HPDE6-E6E7 (cell line): ENCODE results near the gene CORO6.
A peak's percentile ranks its signal among the peaks of the same experiment; 100 is the strongest.

Experiments
- DNase-seq: peaks from one replicate; pipeline ENCODE4 v3.0.0; 2011; ENCODE audit warnings: missing footprints; ENCODE audit errors: extremely low spot score

The CORO6 gene

DNA sequence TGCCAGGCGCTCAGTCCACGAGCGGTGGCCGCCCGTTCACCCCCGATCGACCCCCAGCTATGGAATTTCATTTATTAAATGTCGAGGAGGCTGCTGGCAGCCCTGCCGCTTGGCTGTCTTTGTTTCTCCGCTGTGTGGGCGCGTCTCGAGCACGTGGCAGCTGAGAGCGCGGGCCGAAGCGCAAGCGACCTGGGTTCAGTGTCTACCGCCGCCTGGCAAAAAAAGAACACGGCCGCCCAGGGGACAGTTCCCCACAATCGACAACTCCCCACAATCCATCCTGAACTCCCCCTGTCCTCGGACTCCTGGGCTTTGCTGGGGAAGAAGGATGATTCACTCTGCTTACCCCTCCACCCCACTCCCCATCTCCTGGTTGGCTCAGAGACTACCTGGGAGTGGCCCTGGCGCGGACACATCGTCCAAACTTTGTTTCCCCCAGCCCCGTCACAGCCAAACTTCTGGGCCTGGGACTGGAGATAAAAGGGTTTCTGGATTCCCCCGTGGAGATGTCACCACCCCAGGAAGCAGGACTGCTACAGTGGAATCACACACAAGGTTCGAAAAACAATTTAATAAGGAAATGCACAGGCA is 31.5 kb downstream of the CORO6 start:
- DNase-seq, result no peak

DNA sequence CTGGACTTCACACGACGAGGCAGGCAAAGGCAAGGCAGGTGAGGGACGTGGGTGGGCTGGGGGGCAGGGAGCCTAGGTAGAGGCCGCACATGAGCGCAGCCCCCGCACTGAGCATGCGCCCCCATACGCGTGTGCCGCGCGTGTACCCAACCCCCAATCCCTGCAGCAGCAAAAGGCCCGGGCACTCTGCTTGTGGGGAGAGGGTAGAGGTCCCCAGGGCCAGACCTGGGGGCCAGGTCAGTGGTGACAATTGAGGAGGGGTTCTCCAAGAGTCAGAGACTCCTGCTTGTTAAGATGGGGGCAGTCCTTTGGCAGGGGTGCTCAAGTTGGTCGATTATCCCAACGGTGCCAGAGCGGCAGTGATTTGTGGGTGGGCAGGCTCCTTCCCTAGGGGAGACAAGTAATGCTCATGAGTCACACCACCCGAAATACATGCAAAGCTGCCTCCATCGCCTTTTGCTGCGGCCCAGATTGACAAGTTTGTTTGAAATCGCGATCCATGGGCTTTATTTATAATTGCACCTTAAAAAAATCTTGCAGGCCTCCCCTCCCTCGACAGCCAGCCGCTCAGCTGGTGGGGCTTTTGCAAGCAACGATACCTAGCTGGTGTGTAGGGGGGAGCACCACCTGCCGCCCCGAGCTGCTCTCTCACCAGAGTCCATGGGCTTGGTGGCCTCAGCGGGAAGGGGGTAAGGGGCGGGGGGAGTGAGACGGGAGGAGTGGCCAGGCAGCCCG is 32.1 kb downstream of the CORO6 start:
- no peak for DNase-seq

DNA sequence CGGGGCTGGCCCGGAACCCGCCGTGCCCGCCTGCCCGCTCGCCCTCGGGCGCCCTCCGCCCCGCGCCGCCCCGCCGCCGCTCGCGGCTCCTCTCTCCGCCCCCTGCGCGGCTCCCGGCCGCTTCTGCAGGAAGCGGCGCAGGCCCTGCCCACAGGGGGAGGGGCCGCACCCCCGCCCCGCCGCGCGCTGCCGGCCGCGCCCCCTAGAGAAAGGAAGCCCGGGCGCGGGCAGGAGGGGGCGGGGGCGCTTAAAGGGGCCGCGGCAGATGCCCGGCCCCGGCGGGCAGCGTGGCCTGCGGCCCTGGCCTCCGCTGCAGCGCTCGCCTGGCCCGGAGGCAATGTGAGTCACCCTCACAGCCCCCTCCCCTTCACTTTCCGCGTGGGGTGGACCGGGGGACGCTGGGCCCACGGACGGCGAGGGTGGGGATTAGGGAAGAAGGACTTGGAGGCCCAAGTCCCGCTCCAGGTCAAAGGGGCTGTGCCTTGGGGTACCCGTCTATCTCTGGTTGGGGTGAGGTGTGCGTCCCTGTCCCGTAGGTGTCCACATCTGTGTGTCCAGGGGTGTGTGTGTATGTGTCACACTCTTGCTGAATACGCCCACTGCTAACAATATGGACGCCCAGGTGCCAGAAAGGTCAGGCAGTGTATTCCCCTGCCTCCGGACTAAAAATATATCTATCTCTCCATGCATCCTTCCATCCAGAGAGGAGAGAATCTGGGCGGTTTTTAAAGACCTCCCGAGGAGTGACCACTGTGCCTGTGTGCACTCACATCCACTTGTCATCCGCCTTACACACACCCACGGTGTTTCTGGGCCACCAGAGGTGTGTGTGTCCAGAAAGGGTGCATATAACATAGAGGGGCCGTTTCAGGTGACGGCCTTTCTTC is 32.9 kb downstream of the CORO6 start, which contains the start of gene GIT1:
TSS of gene GIT1 (minus strand) at position 125 of the 887 bp plus-strand sequence. CDS start 270 bp downstream, outside the sequence.
- peak; percentile 86 for DNase-seq

DNA sequence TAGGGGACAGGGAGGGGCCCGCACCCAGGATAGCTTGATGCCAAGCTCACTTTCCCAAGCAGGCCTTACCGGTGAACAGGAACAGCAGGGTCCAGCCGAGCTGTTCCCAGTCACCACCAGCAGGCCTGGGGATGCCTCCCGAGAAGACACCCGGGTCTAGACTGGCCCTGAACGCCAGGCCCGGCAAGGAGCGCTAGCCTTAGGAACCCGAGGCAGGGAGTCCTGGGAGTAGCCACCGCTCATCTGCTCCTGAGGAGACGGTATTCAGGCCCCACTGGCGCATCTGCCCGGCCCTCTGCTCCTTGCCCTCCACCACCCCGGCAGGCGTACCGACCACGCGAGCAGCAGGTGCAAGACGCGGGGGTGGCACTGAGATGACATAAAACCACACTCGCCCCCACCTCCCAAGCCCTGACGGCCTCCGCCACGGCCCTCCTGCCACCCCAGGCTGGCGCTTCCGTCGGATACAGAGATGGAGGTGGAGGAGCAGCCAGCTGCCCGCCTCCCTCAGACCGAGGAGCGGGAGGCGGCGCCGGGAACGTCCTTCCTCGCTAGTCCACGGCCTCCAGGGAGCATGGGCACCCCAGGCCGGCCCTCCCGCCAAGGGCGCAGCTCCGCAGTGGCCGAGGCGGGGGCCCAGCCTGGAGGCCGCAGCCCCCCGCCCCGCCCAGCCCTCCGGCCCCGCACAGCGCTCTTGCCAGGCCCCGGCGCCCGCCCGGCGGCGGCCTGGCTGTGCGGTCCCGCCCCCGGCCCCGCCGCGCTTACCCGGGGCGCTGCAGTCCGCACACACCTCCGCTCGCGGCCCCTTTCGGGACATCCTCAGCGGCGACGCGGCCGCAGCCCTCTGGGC is 33.9 kb downstream of the CORO6 start:
- DNase-seq, result no peak

DNA sequence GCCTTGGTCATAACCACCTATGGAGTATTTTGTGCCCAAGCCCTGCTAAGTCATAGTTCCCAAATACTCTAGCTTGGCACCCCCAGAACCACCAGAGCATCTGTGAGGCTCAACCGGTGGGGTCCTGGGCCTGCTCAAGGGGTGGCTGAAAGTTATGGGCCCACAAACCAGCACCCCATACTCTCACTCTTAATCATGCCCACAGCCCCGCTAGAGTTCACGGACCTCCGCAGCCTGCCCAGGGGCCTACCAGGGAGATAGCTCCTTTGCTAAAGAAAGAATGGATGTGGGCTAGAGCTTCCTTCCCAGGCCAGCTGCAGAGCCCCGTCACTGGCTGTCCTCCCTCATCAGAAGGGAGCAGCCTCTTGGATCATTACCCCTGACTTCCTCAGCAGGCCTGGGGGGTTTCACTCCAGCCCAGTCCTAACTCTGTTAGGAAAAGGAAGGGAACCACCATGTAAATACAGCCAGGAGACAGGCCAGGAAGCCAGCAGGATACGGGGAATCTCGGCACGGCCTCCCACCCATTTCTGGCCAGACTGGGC is 34.6 kb downstream of the CORO6 start:
- DNase-seq, result no peak

DNA sequence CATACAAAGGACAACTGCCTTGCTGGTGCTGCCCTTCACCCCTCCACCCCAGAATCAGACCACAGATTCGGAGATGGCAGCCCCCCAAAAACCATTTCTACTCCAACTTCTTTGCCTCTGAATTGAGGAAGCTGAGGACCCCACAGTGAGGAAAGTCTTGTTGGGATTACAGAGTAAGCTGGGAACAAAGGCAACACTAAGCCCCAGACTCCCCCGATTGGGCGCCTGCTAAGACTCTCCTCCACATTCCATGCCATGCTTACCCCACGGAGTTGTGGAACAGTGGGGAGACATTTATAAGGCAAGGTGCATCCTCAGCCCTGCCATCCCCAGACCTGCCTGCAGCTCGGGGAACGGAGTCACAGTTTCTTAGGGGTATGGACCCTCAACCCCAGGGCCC is 35.1 kb downstream of the CORO6 start:
- DNase-seq, result no peak

DNA sequence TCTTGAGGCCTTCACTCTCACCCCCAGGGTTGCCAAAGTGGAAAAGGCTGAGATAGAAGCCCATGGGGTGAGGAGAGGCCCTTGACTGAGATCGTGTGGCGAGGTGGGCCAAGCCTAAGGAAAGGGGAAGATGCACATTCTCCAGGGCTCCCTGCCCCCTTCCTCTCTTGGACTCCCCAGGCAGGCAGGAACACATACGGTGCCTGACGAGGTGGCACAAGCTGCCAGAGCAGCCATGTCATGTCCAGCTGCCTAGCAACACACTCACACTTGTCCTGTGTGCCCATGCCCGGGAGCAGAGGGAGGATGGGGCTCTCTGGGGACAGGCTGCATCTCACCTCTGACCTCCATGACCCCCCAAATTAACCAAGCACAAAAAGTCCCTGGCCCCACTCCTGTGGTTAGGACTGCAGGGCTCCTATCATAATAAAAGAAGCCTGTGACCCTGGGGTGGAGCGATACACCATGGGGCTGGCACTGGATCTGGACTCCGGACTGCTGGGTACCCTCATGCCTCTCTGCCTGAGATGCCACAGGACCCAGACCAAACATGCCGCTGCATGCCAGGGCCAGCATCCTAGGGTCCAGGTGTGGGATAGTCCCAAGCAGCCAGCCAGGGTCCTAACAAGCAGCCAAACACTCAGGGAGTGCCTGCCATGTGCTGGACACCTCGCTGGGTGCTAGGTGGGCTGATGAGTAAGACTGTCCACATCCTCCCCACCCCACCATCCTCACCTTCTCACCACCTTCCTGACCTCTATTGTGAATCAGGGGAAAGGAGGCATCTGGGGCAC is 35.8 kb downstream of the CORO6 start:
- DNase-seq, result no peak

DNA sequence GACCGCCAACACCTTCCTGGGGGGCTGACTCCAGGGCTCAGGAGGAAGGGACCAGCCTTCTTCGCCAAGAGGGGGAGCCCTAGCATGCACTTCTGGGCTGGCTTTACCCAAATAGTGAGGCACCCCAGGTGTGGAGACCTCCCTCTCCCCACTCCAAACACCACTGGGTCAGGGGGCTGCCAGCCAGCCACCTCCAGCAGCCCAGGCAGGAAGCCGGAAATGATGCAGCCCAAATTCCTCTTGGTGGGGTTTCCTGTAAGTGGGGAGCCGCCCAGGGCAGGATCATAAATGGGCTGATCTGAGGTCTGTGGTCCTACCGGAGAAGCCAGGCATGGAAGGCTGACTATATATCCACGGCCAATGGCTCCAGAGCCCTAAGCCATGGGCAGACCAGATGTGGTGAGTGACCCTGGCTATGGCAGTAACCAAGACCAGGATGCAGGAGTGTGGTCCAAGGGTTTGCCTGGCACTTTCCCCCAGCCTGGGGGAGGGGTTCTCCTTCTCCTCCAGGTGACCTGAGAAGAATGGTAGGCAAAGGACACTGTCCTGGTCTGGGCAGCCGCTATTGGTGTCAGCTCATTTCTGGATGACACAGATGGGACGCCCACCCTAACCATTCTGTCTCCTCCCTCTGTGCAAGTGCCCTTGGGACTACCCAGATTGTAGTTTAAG is 37.5 kb downstream of the CORO6 start:
- DNase-seq, result no peak

DNA sequence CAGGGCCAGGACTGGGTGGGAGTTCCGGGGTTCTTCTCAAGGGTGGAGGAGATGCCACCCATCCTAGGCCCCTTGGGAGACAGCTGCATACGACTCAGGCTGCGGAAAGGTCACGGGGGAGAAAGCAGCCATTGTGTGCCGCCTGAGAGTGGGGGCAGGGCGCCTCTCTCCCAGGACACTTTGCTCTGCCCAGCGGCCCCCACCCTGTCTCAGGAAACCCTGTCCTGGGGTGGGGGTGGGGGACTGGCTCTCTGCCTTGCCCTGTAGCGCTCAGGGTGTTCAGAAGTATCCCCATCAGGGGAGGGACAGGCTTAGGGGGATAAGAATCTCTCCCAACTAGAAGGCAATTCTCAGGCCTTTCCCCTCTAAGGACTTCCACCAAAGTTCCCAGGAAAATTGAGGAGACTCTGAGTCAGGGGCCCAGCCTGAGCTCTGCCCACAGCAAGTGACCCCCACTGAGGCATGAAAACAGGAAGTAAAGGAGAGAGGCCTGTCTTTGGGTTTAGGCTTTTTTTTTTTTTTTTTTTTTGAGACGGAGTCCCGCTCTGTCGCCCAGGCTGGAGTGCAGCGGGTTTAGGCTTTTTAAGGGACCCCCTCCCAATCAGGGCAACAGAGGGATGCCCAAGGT is 38.1 kb downstream of the CORO6 start:
- DNase-seq, result no peak

DNA sequence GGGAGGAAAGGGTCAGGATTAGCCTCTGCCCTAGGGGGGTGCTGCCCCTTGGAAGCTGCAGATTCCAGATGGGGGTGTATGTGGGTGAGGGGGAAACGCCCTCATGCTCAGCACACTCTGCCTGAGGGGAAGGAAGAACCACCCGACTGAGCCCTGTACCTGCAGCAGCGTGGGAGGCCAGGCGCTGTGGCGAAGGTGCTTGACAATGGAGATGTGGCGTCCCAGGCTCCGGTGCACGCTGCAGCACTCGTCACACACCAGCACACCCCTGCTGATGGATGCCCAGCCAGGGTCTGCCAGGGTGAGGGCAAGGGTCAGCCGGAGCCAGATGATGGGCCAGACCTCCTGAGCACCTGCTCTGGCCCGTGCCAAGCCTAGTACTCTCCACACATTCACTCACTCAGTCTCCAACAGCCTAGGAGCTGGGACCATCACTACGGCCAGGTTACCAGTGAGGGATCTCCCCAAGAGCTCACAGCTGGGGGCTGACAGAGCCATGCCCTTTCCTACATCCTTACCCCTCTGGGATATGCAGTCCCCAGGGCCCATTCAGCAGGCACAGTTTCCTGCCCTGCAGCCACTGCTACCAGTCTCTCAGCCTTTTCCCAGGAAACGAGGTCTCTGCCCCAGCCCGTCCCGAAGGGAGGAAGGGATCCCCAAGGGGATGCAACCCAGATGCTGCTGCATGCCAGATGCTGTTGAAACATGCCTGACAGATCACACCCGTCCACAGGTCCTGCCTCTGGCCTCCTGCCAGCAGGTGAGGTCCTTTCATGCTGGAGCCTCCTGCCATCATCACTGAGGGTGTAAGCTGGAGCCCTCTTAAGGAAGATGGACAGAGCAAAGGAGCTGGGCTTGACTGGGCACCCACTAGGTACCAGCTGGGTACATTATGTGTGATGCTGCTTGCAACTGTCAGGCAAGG is 39.1 kb downstream of the CORO6 start:
- DNase-seq, result peak; percentile 80

DNA sequence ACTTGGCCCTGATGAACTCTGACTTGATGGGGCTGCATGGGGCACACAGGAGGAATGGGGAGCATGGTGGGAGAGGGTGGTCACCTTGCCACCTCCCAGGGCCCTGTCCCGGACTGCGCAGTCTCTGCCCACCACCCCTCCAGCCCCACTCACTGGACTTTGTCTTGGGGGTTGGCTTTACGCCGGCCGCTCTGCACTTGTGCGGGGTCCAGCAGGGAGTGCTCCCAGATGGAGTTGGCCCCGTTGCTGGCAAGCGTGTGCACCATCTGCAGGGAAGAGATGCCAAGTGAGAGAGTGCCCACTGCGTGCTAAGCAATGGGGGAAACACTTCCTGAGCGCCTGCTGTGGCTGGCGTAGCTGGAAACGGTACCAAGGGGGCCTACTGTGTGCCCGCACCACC is 39.9 kb downstream of the CORO6 start:
- no peak for DNase-seq

DNA sequence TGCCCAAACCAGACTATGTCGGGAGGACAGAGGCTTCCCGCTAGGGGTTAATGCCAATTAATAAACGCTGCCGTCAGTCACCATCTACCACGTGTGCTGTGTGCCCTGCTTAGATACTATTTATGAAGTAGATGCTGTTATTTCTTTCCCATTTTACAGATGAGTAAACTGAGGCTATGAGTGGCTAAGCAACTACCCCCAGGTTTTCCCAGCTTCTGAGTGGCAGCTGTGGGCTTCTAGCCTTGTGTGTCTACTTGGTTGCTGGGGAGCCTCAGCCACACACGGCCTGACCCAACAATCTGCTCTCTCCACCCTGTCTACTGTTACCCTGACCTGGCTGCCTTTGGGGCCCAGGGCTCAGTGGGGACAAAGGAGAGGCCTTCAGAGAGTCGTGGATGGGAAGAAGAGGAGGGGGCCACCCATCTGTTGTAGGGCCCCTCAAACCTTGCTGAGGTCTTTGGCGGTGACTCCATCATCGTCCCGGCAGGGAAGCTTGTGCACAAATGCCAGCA is 40.4 kb downstream of the CORO6 start:
- no peak for DNase-seq

DNA sequence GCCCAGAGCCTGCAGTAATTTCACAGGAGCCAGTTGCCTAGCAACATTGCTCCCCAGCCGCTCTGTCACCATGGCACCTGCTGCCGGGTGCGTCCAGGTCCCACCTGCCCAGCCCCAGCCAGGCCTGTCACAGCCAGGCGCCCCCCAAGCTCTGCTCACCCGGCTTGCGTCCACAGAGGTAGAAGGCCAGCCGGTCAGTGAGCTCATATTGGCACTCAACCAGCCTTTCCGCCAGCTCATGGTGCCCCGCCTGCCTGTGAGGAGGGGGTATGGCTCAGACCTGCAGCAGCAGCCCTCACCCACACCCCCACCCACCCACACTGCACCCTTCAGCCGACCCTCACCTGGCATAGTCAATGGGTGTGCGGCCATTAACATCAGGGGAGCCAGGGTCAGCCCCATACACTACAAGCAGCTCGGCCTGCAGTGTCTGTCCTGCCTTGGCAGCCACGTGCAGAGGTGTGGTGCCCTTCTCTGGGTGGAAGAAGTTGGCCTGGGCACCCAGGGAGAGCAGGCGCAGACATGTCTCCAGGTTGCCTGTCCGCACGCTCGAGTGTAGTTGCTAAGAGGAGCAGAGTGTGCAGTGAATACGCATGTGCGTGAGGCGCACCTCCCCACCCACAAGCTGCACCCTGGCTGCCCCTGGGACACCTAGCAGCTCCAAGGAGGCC is 41.0 kb downstream of the CORO6 start:
- DNase-seq, result peak; percentile 78

DNA sequence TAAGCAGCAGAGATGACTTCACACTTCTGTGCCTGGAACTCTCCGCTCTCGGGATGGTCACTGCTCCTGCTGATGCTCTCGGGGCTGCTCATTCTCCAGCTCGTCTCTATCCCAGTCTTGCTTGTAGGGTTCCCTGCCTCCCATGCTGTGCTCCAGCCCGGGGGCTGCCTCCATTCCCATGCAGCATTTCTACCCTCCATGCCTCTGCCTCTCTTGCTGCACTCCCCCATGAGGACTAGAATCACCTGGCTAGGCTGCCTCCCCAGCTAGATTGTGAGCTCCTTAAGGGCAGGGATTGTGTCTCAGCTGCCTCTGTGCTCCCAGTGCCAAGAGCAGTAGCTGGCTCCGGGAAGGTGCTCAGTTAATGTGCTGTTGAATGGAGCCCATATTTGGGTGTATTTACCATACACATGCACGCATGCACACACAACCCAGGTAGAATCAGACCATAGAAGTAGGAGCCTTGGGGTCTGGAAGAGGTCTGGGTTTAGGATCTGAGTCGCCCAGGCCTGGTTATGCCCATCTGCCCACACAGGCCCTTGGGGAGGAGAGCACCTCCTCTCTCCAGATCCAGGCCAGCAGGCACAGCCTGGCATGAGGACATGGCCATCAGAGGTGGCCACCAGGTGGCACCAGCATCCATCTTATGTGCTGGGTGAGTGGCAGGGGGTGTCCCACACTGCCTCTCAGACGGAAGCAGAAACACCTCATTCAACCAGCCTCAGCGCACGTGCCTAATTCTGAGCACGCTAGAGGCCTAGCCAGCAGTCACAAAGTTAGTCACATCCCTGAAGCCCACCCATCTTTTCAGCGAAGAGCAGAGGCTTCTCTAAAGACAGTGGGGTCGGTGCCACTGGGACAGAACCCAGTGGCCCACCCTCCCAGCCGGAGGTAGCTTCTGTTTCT is 42.6 kb downstream of the CORO6 start:
- DNase-seq, result peak; percentile 89

DNA sequence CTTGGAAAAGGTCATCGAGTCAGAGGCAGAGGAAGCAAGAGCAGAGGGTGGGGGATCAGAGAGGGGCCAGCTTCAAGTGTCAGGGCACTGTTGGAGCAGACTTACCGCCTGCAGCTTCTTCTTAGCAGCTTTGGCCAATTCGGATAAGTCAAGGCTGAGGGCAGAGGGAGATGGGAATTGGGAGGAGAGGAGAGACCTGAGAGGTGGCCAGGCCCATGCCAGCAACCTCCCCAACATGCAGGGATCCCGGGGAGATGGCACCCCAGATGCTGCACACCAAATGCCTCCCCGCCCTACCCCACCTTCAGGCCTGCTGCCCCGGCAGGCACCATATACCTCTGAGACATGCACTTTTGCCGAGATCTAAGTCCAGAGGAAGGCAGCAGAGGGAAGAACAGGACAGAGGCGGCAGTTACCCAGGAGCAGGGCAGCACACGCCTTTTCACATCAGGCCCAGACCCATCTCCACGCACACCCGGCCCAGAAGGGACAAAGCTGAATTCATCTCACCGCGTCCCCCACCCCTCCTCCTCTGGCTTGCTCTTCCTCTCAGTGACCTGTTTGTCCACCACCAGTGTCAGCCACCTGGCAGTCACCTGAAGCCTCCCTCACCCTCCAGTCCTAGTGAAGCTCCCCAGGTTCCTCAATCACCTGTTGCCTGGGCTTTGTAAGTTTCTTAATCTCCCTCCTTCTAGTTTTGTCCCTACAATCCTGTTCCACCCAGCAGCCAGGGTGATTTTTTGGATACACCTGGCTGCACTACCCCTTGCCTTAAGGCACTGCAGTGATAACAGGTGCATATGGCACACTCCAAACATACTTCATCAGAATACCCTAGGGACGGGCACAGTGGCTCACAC is 43.9 kb downstream of the CORO6 start:
- DNase-seq, result no peak
